CD14-positive monocyte (primary cell): Measurements from ENCODE around the gene TTPAL. TPM values are rescaled to one million over a fixed set of nuclear protein-coding genes. Genes with fewer than 3 reads are reported as not detected.

Source experiments
- DNase-seq, 3 donors: peaks; one replicate each; pipeline ENCODE4 v3.0.0-alpha.2; 2011 to 2022
- H2AFZ ChIP-seq: 2 replicates; pipeline ENCODE4 v1.6.0; 2012; ENCODE audit warnings: mild to moderate bottlenecking, low read depth, low read length, inconsistent platforms; ENCODE audit not compliant: insufficient read depth, poor library complexity, severe bottlenecking
- H3K27ac ChIP-seq, 2 donors: 1 replicate in 1 of 2; 2 replicates in 1 of 2; pipeline ENCODE4 v1.5.1; 2012 to 2013; ENCODE audit warnings: low read length in 2 of 2, control low read depth in 1 of 2, inconsistent platforms in 1 of 2, low read depth in 1 of 2, mild to moderate bottlenecking in 1 of 2
- H3K27me3 ChIP-seq, 2 donors: one replicate each; pipeline versions ENCODE4 v1.6.0 to v1.6.1; 2011 to 2013; ENCODE audit warnings: low read length in 2 of 2; ENCODE audit not compliant: control insufficient read depth in 2 of 2, insufficient read depth in 2 of 2
- H3K36me3 ChIP-seq, 2 donors: replicated peaks in 1 of 2; 1 replicate in 1 of 2; 2 replicates in 1 of 2; pipeline versions ENCODE4 v1.5.1 to v1.6.1; 2012 to 2013; ENCODE audit warnings: low read length in 2 of 2, control low read depth in 1 of 2, inconsistent platforms in 1 of 2, mild to moderate bottlenecking in 1 of 2; ENCODE audit not compliant: insufficient read depth in 2 of 2, control insufficient read depth in 1 of 2
- H3K4me1 ChIP-seq, 2 donors: 1 replicate in 1 of 2; 2 replicates in 1 of 2; pipeline versions ENCODE4 v1.5.1 to v1.6.1; 2012 to 2013; ENCODE audit warnings: low read length in 2 of 2, control low read depth in 1 of 2, inconsistent platforms in 1 of 2, mild to moderate bottlenecking in 1 of 2, moderate library complexity in 1 of 2; ENCODE audit not compliant: insufficient read depth in 2 of 2, control insufficient read depth in 1 of 2
- H3K4me2 ChIP-seq: replicated peaks from 2 replicates; pipeline ENCODE3; 2012; ENCODE audit warnings: low read length, moderate library complexity, mild to moderate bottlenecking; ENCODE audit not compliant: poor library complexity, severe bottlenecking; ENCODE audit errors: extremely low read depth
- H3K4me3 ChIP-seq, 3 experiments: fragments of 200-600 bp in 1 of 3; sonication (generic) in 1 of 3; replicated peaks in 1 of 3; 1 replicate in 2 of 3; 2 replicates in 1 of 3; pipeline ENCODE4 v1.5.1; 2011 to 2013; ENCODE audit warnings: low read length in 3 of 3, mild to moderate bottlenecking in 3 of 3, control low read depth in 2 of 3, low read depth in 2 of 3, inconsistent platforms in 1 of 3, moderate library complexity in 1 of 3
- H3K79me2 ChIP-seq: 2 replicates; pipeline ENCODE4 v1.6.0; 2012; ENCODE audit warnings: mild to moderate bottlenecking, control low read depth, inconsistent platforms, low read length, moderate library complexity; ENCODE audit not compliant: insufficient read depth
- H3K9ac ChIP-seq: 2 replicates; pipeline ENCODE4 v1.6.0; 2017; ENCODE audit warnings: low read length, mild to moderate bottlenecking; ENCODE audit not compliant: insufficient read depth, poor library complexity, severe bottlenecking
- H3K9me3 ChIP-seq, 2 donors: replicated peaks in 1 of 2; 1 replicate in 1 of 2; 2 replicates in 1 of 2; pipeline versions ENCODE4 v1.5.1 to v1.6.1; 2012 to 2013; ENCODE audit warnings: low read length in 2 of 2, control low read depth in 1 of 2; ENCODE audit not compliant: control insufficient read depth in 1 of 2, insufficient read depth in 1 of 2
- H4K20me1 ChIP-seq: 2 replicates; pipeline ENCODE4 v1.6.0; 2012; ENCODE audit warnings: mild to moderate bottlenecking, low read length, control low read depth, moderate library complexity; ENCODE audit not compliant: insufficient read depth
- H3K27ac Mint-ChIP-seq, 7 donors: one replicate each; pipeline ENCODE4 v1.8.0; 2020; ENCODE audit warnings: mild to moderate bottlenecking in 7 of 7, mixed read lengths in 7 of 7, moderate library complexity in 6 of 7, inconsistent platforms in 2 of 7
- H3K27me3 Mint-ChIP-seq, 3 donors: one replicate each; pipeline ENCODE4 v1.8.0; 2021 to 2022; ENCODE audit warnings: low read depth in 3 of 3, mild to moderate bottlenecking in 3 of 3, mixed read lengths in 3 of 3, moderate library complexity in 3 of 3, inconsistent platforms in 1 of 3
- H3K36me3 Mint-ChIP-seq, 2 donors: one replicate each; pipeline ENCODE4 v1.8.0; 2020; ENCODE audit warnings: mixed read lengths in 2 of 2, inconsistent platforms in 1 of 2, mild to moderate bottlenecking in 1 of 2
- H3K4me1 Mint-ChIP-seq: one replicate; pipeline ENCODE4 v1.8.0; 2020; ENCODE audit warnings: mild to moderate bottlenecking, mixed read lengths
- H3K4me3 Mint-ChIP-seq, 2 donors: one replicate each; pipeline ENCODE4 v1.8.0; 2020; ENCODE audit warnings: mild to moderate bottlenecking in 2 of 2, mixed read lengths in 2 of 2, moderate library complexity in 1 of 2
- H3K9me3 Mint-ChIP-seq, 7 donors: one replicate each; pipeline ENCODE4 v1.8.0; 2020 to 2022; ENCODE audit warnings: mixed read lengths in 7 of 7, mild to moderate bottlenecking in 6 of 7, moderate library complexity in 6 of 7, inconsistent platforms in 2 of 7
- CTCF ChIP-seq: fragments of 200-600 bp; IDR thresholded peaks from one replicate; pipeline ENCODE4 v1.8.0; 2022; ENCODE audit warnings: antibody characterized with exemption, mild to moderate bottlenecking
- WGBS: methylation state at CpG from one replicate; pipeline ENCODE4 v1.1.5; 2013; ENCODE audit warnings: missing lambda C conversion rate; ENCODE audit not compliant: insufficient coverage; 5-methylcytosine and 5-hydroxymethylcytosine counted together
- intact Hi-C, 2 donors: fragments of 100-400 bp; cut with micrococcal nuclease; formaldehyde crosslinking; loops; one replicate each; pipeline versions ENCODE4 v1.15.0 to v1.15.1; 2023
- polyA plus RNA-seq, 3 donors: library from polyadenylated mRNA; depleted of rRNA in 1 of 3; unstranded in 2 of 3; stranded (reverse) in 1 of 3; fragments of 300-500 nt in 2 of 3; fragments of >200 nt in 1 of 3; fragmentation: Illumina TruSeq in 2 of 3; gene quantifications; 1 replicate in 2 of 3; 2 replicates in 1 of 3; pipeline ENCODE4 v1.2.3, GENCODE V29; 2012 to 2021

The TTPAL gene
- polyA plus RNA-seq, 3 donors: 1.5 to 4.9 (median 3.0) TPM

- no peak overlapping the region for H3K4me3 ChIP-seq
- 91% methylated on average over 16 of the region's 18 CpGs for WGBS
- no peak for DNase-seq
- H3K4me1 ChIP-seq: peaks cover 14 to 16% of the 10 kb centered on the region in 2 donors
- no peak overlapping the region for H3K4me3 Mint-ChIP-seq
- H3K36me3 ChIP-seq: peaks cover 11 to 45% of the 10 kb centered on the region in 2 donors
- peaks cover 0 to 3% (median 2%) of the 10 kb centered on the region in 3 donors for H3K27me3 Mint-ChIP-seq
- H3K4me1 Mint-ChIP-seq: peaks cover 19% of the 10 kb centered on the region
- no peaks in the 10 kb centered on the region for H3K79me2 ChIP-seq
- intact Hi-C loops: no loop called here
- peaks cover 28 to 45% of the 10 kb centered on the region in 2 donors for H3K36me3 Mint-ChIP-seq
- no peak overlapping the region for H3K27ac ChIP-seq
- no peaks in the 10 kb centered on the region for H3K9me3 ChIP-seq
- no peaks in the 10 kb centered on the region for H3K9me3 Mint-ChIP-seq
- no peak overlapping the region for H3K4me2 ChIP-seq
- H4K20me1 ChIP-seq: no peaks in the 10 kb centered on the region
- H2AFZ ChIP-seq: no peak overlapping the region
- H3K27ac Mint-ChIP-seq: peak overlapping the region in 1 of 7 donors; percentile 53
- no peak for TF ChIP-seq CTCF
- no peaks in the 10 kb centered on the region for H3K27me3 ChIP-seq
- H3K9ac ChIP-seq: no peak overlapping the region
Observed at GRCh38 chr20:44480097-44480496, 4.4 kb downstream of the TTPAL start.

- H3K27me3 Mint-ChIP-seq: no peaks in the 10 kb centered on the region
- no peak overlapping the region for H3K27ac ChIP-seq
- WGBS: 96% methylated on average over 4 of the region's 6 CpGs
- no peak overlapping the region for H3K4me2 ChIP-seq
- no peaks in the 10 kb centered on the region for H3K4me1 ChIP-seq
- H3K27me3 ChIP-seq: no peaks in the 10 kb centered on the region
- no peaks in the 10 kb centered on the region for H3K9me3 Mint-ChIP-seq
- peak overlapping the region in 3 of 7 donors; percentile 12 to 68 (median 47) for H3K27ac Mint-ChIP-seq
- TF ChIP-seq CTCF: no peak
- H3K9ac ChIP-seq: no peak overlapping the region
- H3K4me3 ChIP-seq: no peak overlapping the region
- no peak overlapping the region for H2AFZ ChIP-seq
- intact Hi-C loops: no loop called here
- no peak overlapping the region for H3K4me3 Mint-ChIP-seq
- peaks cover 3% of the 10 kb centered on the region for H3K4me1 Mint-ChIP-seq
- no peak for DNase-seq
- H4K20me1 ChIP-seq: no peaks in the 10 kb centered on the region
- no peaks in the 10 kb centered on the region for H3K79me2 ChIP-seq
- H3K9me3 ChIP-seq: no peaks in the 10 kb centered on the region
- peaks cover 11 to 61% of the 10 kb centered on the region in 2 donors for H3K36me3 ChIP-seq
- H3K36me3 Mint-ChIP-seq: peaks cover 35 to 59% of the 10 kb centered on the region in 2 donors
Observed at GRCh38 chr20:44481719-44482416, 6.2 kb downstream of the TTPAL start.
